HepG2 (cell line): ENCODE results near the gene FOXS1. TPM values are rescaled to one million over a fixed set of nuclear protein-coding genes. Genes with fewer than 3 reads are reported as not detected.
A peak's percentile ranks its signal among the peaks of the same experiment; 100 is the strongest.

Source experiments
- CEBPB ChIP-seq: IDR thresholded peaks from 2 replicates; pipeline ENCODE4 v1.6.1; 2011; ENCODE audit warnings: low read depth, low read length, improper control_type of control experiment, borderline replicate concordance
- CREB3 ChIP-seq: sonication (generic); formaldehyde crosslinking; IDR thresholded peaks from 2 replicates; pipeline ENCODE4 v1.5.0; 2020; ENCODE audit warnings: missing genetic modification reagents
- FLYWCH1 ChIP-seq: sonication (generic); formaldehyde crosslinking; IDR thresholded peaks from 2 replicates; pipeline ENCODE4 v1.8.1; 2023; ENCODE audit warnings: mild to moderate bottlenecking, missing genetic modification reagents
- KAT8 ChIP-seq: IDR thresholded peaks from 2 replicates; pipeline ENCODE4 v1.6.1; 2016; ENCODE audit warnings: missing genetic modification reagents, missing compliant biosample characterization
- KDM5B ChIP-seq: sonication (generic); formaldehyde crosslinking; IDR thresholded peaks from 2 replicates; pipeline ENCODE4 v1.4.0; 2020; ENCODE audit warnings: missing genetic modification reagents, mild to moderate bottlenecking, borderline replicate concordance
- MAX ChIP-seq: IDR thresholded peaks from 2 replicates; pipeline ENCODE4 v1.6.1; 2012; ENCODE audit warnings: inconsistent platforms
- PHF20 ChIP-seq: sonication (generic); formaldehyde crosslinking; IDR thresholded peaks from 2 replicates; pipeline ENCODE4 v1.5.0; 2020; ENCODE audit warnings: mild to moderate bottlenecking, missing genetic modification reagents
- RFX3 ChIP-seq: IDR thresholded peaks from 2 replicates; pipeline ENCODE4 v1.6.1; 2016; ENCODE audit warnings: missing biosample characterization, missing genetic modification reagents
- RFX5 ChIP-seq: IDR thresholded peaks from 2 replicates; pipeline ENCODE4 v1.6.1; 2011; ENCODE audit warnings: low read depth, low read length, improper control_type of control experiment
- SOX13 ChIP-seq, 3 experiments: fragments of 450-650 bp in 1 of 3; sonication (generic) in 1 of 3; formaldehyde crosslinking in 1 of 3; IDR thresholded peaks in 2 of 3; conservative IDR thresholded peaks in 1 of 3; 2 replicates each; pipeline versions ENCODE4 v1.5.0 to v1.6.1; 2016 to 2020; ENCODE audit warnings: antibody characterized with exemption in 1 of 3, mild to moderate bottlenecking in 1 of 3, missing compliant biosample characterization in 1 of 3, missing genetic modification reagents in 1 of 3, moderate library complexity in 1 of 3
- SP140L ChIP-seq: sonication (generic); formaldehyde crosslinking; IDR thresholded peaks from 2 replicates; pipeline ENCODE4 v1.4.0; 2020; ENCODE audit warnings: missing genetic modification reagents, borderline replicate concordance
- TAF15 ChIP-seq: fragments of 200-400 bp; formaldehyde crosslinking; IDR thresholded peaks from one replicate; pipeline ENCODE4 v1.6.1; 2018; ENCODE audit warnings: mild to moderate bottlenecking, low read depth, low read length; ENCODE audit not compliant: poor library complexity, severe bottlenecking
- ZNF296 ChIP-seq: sonication (generic); formaldehyde crosslinking; conservative IDR thresholded peaks from 2 replicates; pipeline ENCODE4 v1.5.0; 2020; ENCODE audit warnings: mild to moderate bottlenecking, missing genetic modification reagents
- ZNF33B ChIP-seq: sonication (generic); formaldehyde crosslinking; IDR thresholded peaks from 2 replicates; pipeline ENCODE4 v1.5.1; 2020; ENCODE audit warnings: mild to moderate bottlenecking, missing genetic modification reagents
- ZNF468 ChIP-seq: sonication (generic); formaldehyde crosslinking; IDR thresholded peaks from 2 replicates; pipeline ENCODE4 v1.8.0; 2022; ENCODE audit warnings: mild to moderate bottlenecking, moderate library complexity, missing genetic modification reagents
- ZNF775 ChIP-seq: sonication (generic); formaldehyde crosslinking; IDR thresholded peaks from 2 replicates; pipeline ENCODE4 v1.4.0; 2020; ENCODE audit warnings: missing genetic modification reagents, mild to moderate bottlenecking, moderate library complexity, borderline replicate concordance
- ZSCAN20 ChIP-seq: sonication (generic); formaldehyde crosslinking; IDR thresholded peaks from 2 replicates; pipeline ENCODE4 v1.4.0; 2020; ENCODE audit warnings: missing genetic modification reagents, mild to moderate bottlenecking, borderline replicate concordance
- polyA plus RNA-seq, 8 experiments: library from polyadenylated mRNA; depleted of rRNA in 3 of 8; stranded (reverse) in 7 of 8; unstranded in 1 of 8; fragments of >200 nt; fragmentation: Illumina TruSeq in 4 of 8; extraction: Trizol in 4 of 8; gene quantifications; 2 replicates each; pipeline versions ENCODE4 v1.2.1 to v1.2.3, GENCODE V29; 2011 to 2016; ENCODE audit warnings: low read depth in 4 of 8, missing spikeins in 1 of 8, mixed read lengths in 1 of 8; ENCODE audit not compliant: insufficient read depth in 1 of 8
- total RNA-seq, 5 experiments: library from RNA; depleted of rRNA; stranded (reverse); fragments of >200 nt; fragmentation: Illumina TruSeq; extraction: Trizol; gene quantifications; 2 replicates each; pipeline ENCODE4 v1.2.3, GENCODE V29; 2016; ENCODE audit warnings: low read depth in 1 of 5
- TF ChIP-seq, protein P1 (sequence below), 2 experiments: sonication (generic) in 1 of 2; formaldehyde crosslinking in 1 of 2; IDR thresholded peaks; 2 replicates each; pipeline versions ENCODE4 v1.4.0 to v1.6.1; 2016 to 2020; ENCODE audit warnings: borderline replicate concordance in 1 of 2, low read depth in 1 of 2, mild to moderate bottlenecking in 1 of 2, missing genetic modification reagents in 1 of 2
- TF ChIP-seq, protein P2 (sequence below): sonication (generic); formaldehyde crosslinking; IDR thresholded peaks from 2 replicates; pipeline ENCODE4 v1.8.1; 2022; ENCODE audit warnings: mild to moderate bottlenecking, missing genetic modification reagents
- TF ChIP-seq, protein P3 (sequence below): sonication (generic); formaldehyde crosslinking; IDR thresholded peaks from 2 replicates; pipeline ENCODE4 v1.8.0; 2022; ENCODE audit warnings: missing genetic modification reagents, mild to moderate bottlenecking, borderline replicate concordance

The FOXS1 gene
- total and polyA plus RNA-seq, 2 of the 13 experiments (the other 11 are each of a cell fraction or from before 2014, with no cell fraction given): not detected

DNA sequence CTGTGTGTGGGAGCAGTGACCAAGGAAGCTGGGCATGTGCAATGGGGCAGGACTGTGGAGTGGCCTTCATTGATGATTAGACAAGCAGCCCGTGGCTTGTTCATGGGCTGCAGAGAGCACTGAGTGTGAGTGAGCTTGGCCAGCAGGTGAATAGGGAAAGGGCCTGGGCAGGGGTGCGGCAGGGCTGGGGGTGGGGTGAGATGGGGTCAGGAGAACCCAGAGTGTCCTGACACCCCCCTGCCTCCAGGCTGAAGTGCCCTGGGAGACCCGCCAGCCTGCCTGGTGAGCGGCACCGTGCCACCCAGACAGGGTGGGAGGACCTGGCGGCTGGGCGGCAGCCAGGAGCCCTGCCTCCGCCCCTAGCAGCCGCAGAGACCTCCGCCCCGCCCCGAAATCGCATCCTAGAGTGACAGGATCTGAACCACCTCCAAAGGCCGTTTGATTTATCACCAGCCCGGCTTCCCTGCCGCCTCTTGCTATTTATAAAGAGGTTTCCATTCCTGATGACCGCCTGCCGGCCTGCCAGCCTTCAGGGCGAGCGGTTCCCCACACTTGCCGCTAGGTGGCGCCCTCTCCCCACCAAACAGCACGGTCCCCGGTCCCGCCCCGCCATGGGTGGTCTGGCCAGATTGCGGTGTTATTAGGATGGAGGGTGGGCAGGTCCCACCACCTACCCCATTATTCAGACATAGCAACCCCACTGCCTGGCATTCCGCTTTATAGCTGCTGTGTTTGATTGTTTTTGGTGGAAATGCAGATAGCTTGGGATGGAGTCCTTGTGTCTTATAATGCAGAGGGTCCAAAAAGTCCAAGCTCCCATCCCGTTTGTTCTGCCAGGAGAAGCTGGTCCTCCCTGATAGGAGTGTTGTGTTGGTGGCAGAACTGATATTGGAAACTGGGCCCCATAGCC is 22.7 kb downstream of the FOXS1 start (continued):
- TF ChIP-seq, protein P1, sequence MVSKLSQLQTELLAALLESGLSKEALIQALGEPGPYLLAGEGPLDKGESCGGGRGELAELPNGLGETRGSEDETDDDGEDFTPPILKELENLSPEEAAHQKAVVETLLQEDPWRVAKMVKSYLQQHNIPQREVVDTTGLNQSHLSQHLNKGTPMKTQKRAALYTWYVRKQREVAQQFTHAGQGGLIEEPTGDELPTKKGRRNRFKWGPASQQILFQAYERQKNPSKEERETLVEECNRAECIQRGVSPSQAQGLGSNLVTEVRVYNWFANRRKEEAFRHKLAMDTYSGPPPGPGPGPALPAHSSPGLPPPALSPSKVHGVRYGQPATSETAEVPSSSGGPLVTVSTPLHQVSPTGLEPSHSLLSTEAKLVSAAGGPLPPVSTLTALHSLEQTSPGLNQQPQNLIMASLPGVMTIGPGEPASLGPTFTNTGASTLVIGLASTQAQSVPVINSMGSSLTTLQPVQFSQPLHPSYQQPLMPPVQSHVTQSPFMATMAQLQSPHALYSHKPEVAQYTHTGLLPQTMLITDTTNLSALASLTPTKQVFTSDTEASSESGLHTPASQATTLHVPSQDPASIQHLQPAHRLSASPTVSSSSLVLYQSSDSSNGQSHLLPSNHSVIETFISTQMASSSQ (IDR thresholded peaks at IDR 0.05; ENCODE audit: low read depth): no peak
- TF ChIP-seq, protein P1 (CRISPR knock-in tag; IDR thresholded peaks at IDR 0.05; ENCODE audit: borderline replicate concordance): no peak
- TF ChIP-seq TAF15 (no peak), CREB3 (no peak), CEBPB (no peak), KAT8 (CRISPR knock-in tag) (no peak), SOX13 (IDR thresholded peaks at IDR 0.05) (no peak), SOX13 (CRISPR knock-in tag; conservative IDR thresholded peaks at IDR 0.05 in 1 of 2, IDR thresholded peaks at IDR 0.05 in 1 of 2) (no peak), MAX (0 out of 2 replicates have a peak, but pooled peaks have one; percentile 3), PHF20 (CRISPR knock-in tag) (no peak), ZNF775 (CRISPR knock-in tag) (no peak), KDM5B (CRISPR knock-in tag) (peak; percentile 64), ZNF33B (CRISPR knock-in tag) (no peak), ZSCAN20 (CRISPR knock-in tag) (0 out of 2 replicates have a peak, but pooled peaks have one; percentile 23), FLYWCH1 (CRISPR knock-in tag) (no peak), SP140L (CRISPR knock-in tag) (no peak), RFX3 (CRISPR knock-in tag) (no peak), ZNF296 (CRISPR knock-in tag) (no peak), ZNF468 (CRISPR knock-in tag) (no peak), RFX5 (0 out of 2 replicates have a peak, but pooled peaks have one; percentile 29)
- TF ChIP-seq, protein P2, sequence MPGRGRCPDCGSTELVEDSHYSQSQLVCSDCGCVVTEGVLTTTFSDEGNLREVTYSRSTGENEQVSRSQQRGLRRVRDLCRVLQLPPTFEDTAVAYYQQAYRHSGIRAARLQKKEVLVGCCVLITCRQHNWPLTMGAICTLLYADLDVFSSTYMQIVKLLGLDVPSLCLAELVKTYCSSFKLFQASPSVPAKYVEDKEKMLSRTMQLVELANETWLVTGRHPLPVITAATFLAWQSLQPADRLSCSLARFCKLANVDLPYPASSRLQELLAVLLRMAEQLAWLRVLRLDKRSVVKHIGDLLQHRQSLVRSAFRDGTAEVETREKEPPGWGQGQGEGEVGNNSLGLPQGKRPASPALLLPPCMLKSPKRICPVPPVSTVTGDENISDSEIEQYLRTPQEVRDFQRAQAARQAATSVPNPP (CRISPR knock-in tag): no peak
- TF ChIP-seq, protein P3, sequence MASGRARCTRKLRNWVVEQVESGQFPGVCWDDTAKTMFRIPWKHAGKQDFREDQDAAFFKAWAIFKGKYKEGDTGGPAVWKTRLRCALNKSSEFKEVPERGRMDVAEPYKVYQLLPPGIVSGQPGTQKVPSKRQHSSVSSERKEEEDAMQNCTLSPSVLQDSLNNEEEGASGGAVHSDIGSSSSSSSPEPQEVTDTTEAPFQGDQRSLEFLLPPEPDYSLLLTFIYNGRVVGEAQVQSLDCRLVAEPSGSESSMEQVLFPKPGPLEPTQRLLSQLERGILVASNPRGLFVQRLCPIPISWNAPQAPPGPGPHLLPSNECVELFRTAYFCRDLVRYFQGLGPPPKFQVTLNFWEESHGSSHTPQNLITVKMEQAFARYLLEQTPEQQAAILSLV: no peak
